Heart left ventricle (tissue), 16 donors: ENCODE data around the gene MRFAP1. TPM values are rescaled to one million over a fixed set of nuclear protein-coding genes. Genes with fewer than 3 reads are reported as not detected.

Source experiments
- ATAC-seq, 4 donors: fragments of 200-7000 bp; cut with Tn5 transposase; one replicate each; pipeline ENCODE4 v1.9.1; 2020 to 2022; ENCODE audit warnings: moderate library complexity in 4 of 4, mild to moderate bottlenecking in 3 of 4, moderate number of reproducible peaks in 1 of 4
- DNase-seq, 5 donors: peaks; one replicate each; pipeline ENCODE4 v3.0.0-alpha.2; 2020
- H3K27ac ChIP-seq, 12 donors: fragments of 200-600 bp; sonication (generic) in 4 of 12; one replicate each; pipeline versions ENCODE4 v1.5.0 to v1.8.0; 2016 to 2022; ENCODE audit warnings: mild to moderate bottlenecking in 2 of 12
- H3K27me3 ChIP-seq, 9 donors: fragments of 200-600 bp; sonication (generic) in 2 of 9; one replicate each; pipeline versions ENCODE4 v1.5.1 to v1.8.0; 2016 to 2022; ENCODE audit warnings: mild to moderate bottlenecking in 3 of 9
- H3K36me3 ChIP-seq, 9 donors: fragments of 200-600 bp; sonication (generic) in 2 of 9; one replicate each; pipeline versions ENCODE4 v1.5.0 to v1.8.0; 2018 to 2022; ENCODE audit warnings: mild to moderate bottlenecking in 2 of 9
- H3K4me1 ChIP-seq, 12 donors: fragments of 200-600 bp; sonication (generic) in 4 of 12; one replicate each; pipeline versions ENCODE4 v1.5.0 to v1.8.0; 2016 to 2022; ENCODE audit warnings: mild to moderate bottlenecking in 3 of 12
- H3K4me3 ChIP-seq, 12 donors: fragments of 200-600 bp; sonication (generic) in 4 of 12; one replicate each; pipeline versions ENCODE4 v1.5.0 to v1.8.0; 2017 to 2022; ENCODE audit warnings: mild to moderate bottlenecking in 9 of 12, moderate library complexity in 4 of 12
- H3K9me3 ChIP-seq, 12 donors: fragments of 200-600 bp; sonication (generic) in 4 of 12; one replicate each; pipeline versions ENCODE4 v1.5.0 to v1.8.0; 2016 to 2022; ENCODE audit warnings: mild to moderate bottlenecking in 1 of 12
- CTCF ChIP-seq, 12 donors: fragments of 200-600 bp; sonication (generic) in 4 of 12; IDR thresholded peaks; one replicate each; pipeline versions ENCODE4 v1.5.0 to v1.8.0; 2018 to 2022; ENCODE audit warnings: antibody characterized with exemption in 12 of 12, mild to moderate bottlenecking in 5 of 12
- POLR2A ChIP-seq, 2 donors: fragments of 450-650 bp; IDR thresholded peaks; one replicate each; pipeline ENCODE4 v1.6.1; 2017; ENCODE audit warnings: antibody characterized with exemption in 2 of 2, mild to moderate bottlenecking in 2 of 2, moderate library complexity in 2 of 2
- WGBS, 4 donors: extraction: QIAGEN DNeasy Blood & Tissue Kit in 2 of 4; methylation state at CpG; one replicate each; pipeline versions ENCODE4 v1.1.5 to v1.1.7; 2013 to 2018; 5-methylcytosine and 5-hydroxymethylcytosine counted together
- intact Hi-C, 10 donors: fragments of 100-400 bp; cut with DNase I; formaldehyde crosslinking; loops; one replicate each; pipeline versions ENCODE4 v1.11.1 to v1.14.2; 2022
- polyA plus RNA-seq, 2 donors: library from polyadenylated mRNA; stranded (reverse); fragments of 200-250 nt; gene quantifications; one replicate each; pipeline ENCODE4 v1.2.3, GENCODE V29; 2013
- total RNA-seq, 9 donors: library from RNA; depleted of rRNA in 2 of 9; stranded (reverse); fragments of >200 nt in 2 of 9; fragmentation: NEBNext Ultra II Directional in 3 of 9; extraction: Animal tissue kit (Norgen Biotek cat#: 25700) in 3 of 9; gene quantifications; one replicate each; pipeline versions ENCODE4 v1.1.0 to v1.2.4, GENCODE V29; 2016 to 2023
- donor health status: ischemic (EF 13 %, LVEDD 7.1; RV severe dilation, severe dysfunction).
- donor health status: healthy with polysubstance abuse.
- donor health status: DM: no; HTN: yes; CAD: no.
- donor health status: DM: no; HTN: no; CAD: no.
- donor health status: ischemic (EF 25% LVEDD 6.9; RV normal size, moderate dysfunction).
- donor health status: ischemic (EF 25% LVEDD 5.7; RV mildly dilated, moderate dysfunction).
- donor health status: healthy.
- donor health status: DM: yes; HTN: yes; CAD: no.
- donor health status: ischemic (EF 35%, LVEDD 5.7; RV mildly dilated, moderate dysfunction).
- donor health status: nonischemic (EF 11% LVEDD 7.7; RV severe dilation, severe dysfunction).
- donor health status: DM: yes; HTN: yes; CAD: no.
- donor health status: PGD.
- donor health status: ischemic (EF 29% LVEDD 5.4; RV normal size, mild dysfunction).
- donor health status: nonischemic (EF 23%, LVEDD 6.1; RV moderate dilation, normal function).

The MRFAP1 gene
- total and polyA plus RNA-seq, 11 donors: 162 to 514 (median 239) TPM

- H3K4me3 ChIP-seq: peak overlapping the region; percentile 48 to 96 (median 84)
- intact Hi-C loops: loop anchor here in 7 of 10 donors (2.0 to 5.0 kb wide), 5 partner anchors 31 to 75 kb away; partner anchors contain the start of genes MRFAP1L1 (in 6 of the 7) and BLOC1S4 (in 1 of the 7)
- peaks cover 0 to 25% (median 19%) of the 10 kb centered on the region in 9 donors for H3K36me3 ChIP-seq
- ATAC-seq: peak; percentile 17 to 72 (median 66)
- 1 to 3% (median 2%) methylated on average over 50 of the region's 50 CpGs for WGBS, 4 donors
- peaks cover 7 to 39% (median 28%) of the 10 kb centered on the region in 12 donors for H3K4me1 ChIP-seq
- TF ChIP-seq POLR2A (IDR thresholded peaks at IDR 0.05) (no peak), CTCF (IDR thresholded peaks at IDR 0.05) (no peak)
- peak in 4 of 5 donors; percentile 52 to 63 (median 62) for DNase-seq
- H3K27ac ChIP-seq: peak overlapping the region; percentile 79 to 97 (median 93)
- H3K27me3 ChIP-seq: no peaks in the 10 kb centered on the region
- no peaks in the 10 kb centered on the region for H3K9me3 ChIP-seq
These were observed 882 bp downstream of the MRFAP1 start for GRCh38 chr4:6641164-6641970.

- H3K27ac ChIP-seq: peak overlapping the region in 9 of 12 donors; percentile 79 to 97 (median 92)
- H3K27me3 ChIP-seq: no peaks in the 10 kb centered on the region
- peak overlapping the region in 11 of 12 donors; percentile 48 to 96 (median 83) for H3K4me3 ChIP-seq
- intact Hi-C loops: loop anchor here in 7 of 10 donors (2.0 to 5.0 kb wide), 5 partner anchors 31 to 75 kb away; partner anchors contain the start of genes MRFAP1L1 (in 6 of the 7) and BLOC1S4 (in 1 of the 7)
- H3K4me1 ChIP-seq: peaks cover 7 to 39% (median 28%) of the 10 kb centered on the region in 12 donors
- 50 to 54% (median 51%) methylated on average over 5 of the region's 5 CpGs for whole genome bisulfite sequencing, 4 donors
- no peaks in the 10 kb centered on the region for H3K9me3 ChIP-seq
- DNase-seq (no peak), ATAC-seq (no peak)
- H3K36me3 ChIP-seq: peaks cover 0 to 25% (median 19%) of the 10 kb centered on the region in 9 donors
- TF ChIP-seq CTCF (IDR thresholded peaks at IDR 0.05): no peak
- no peak for TF ChIP-seq POLR2A (IDR thresholded peaks at IDR 0.05)
These were observed 1.5 kb downstream of the MRFAP1 start for GRCh38 chr4:6641971-6642320.

- H3K9me3 ChIP-seq: no peaks in the 10 kb centered on the region
- DNase-seq: no peak
- WGBS, 4 donors: 75 to 79% (median 76%) methylated on average over 8 of the region's 8 CpGs
- H3K27me3 ChIP-seq: no peaks in the 10 kb centered on the region
- TF ChIP-seq POLR2A (IDR thresholded peaks at IDR 0.05): no peak
- no peak for TF ChIP-seq CTCF (IDR thresholded peaks at IDR 0.05)
- peaks cover 7 to 39% (median 28%) of the 10 kb centered on the region in 12 donors for H3K4me1 ChIP-seq
- intact Hi-C loops: loop anchor here in 2 of 10 donors (5.0 kb wide), 2 partner anchors 64 to 69 kb away; partner anchors contain the start of gene MRFAP1L1 (in 1 of the 2)
- H3K36me3 ChIP-seq: peaks cover 0 to 25% (median 19%) of the 10 kb centered on the region in 9 donors
- peak overlapping the region in 3 of 12 donors; percentile 18 to 28 (median 26) for H3K27ac ChIP-seq
- no peak overlapping the region for H3K4me3 ChIP-seq
- ATAC-seq: no peak
These were observed 2.8 kb downstream of the MRFAP1 start for GRCh38 chr4:6643141-6643847.
